ENCODE results near the gene HNRNPA3.

HNRNPA3 gene

DNA sequence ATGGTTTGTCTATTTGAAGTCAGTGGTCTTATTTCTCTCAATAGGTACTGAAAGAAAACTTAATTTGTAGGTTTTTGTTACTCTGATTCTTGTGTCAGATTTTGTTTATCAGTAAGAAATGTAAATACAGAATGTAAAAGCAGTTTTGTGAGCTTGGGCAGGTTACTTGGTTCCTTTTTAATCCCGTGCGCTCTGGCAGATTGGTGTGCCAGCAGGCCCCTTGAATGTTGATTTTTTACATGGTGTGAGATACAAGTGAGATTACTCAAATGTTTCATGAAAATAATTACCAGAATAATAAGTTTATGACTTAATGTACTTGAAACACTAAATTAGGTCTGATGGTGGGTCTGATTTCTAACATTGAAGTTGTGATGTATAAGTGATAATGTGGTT is 13.4 kb downstream of the HNRNPA3 start:
- CTCF ChIA-PET = interaction anchor here (0.7 kb wide), 1 partner anchor 29 kb away, joined by 3 read pairs; no protein-coding TSS in a partner anchor
- TF ChIP-seq BHLHE40 (IDR thresholded peaks at IDR 0.05; ENCODE audit: borderline replicate concordance) (no peak), ZNF384 (IDR thresholded peaks at IDR 0.05) (no peak; the same call in 1 of the 2 replicates), SP1 (IDR thresholded peaks at IDR 0.05) (no peak), FOXK2 (IDR thresholded peaks at IDR 0.05) (no peak), LEF1 (IDR thresholded peaks at IDR 0.05; ENCODE audit: borderline replicate concordance) (no peak), SUZ12 (IDR thresholded peaks at IDR 0.05) (no peak), ARNT (IDR thresholded peaks at IDR 0.05) (no peak), PKNOX1 (IDR thresholded peaks at IDR 0.05) (no peak), L3MBTL2 (conservative IDR thresholded peaks at IDR 0.05) (no peak), FOXM1 (IDR thresholded peaks at IDR 0.05; ENCODE audit: borderline replicate concordance) (no peak), CTBP1 (IDR thresholded peaks at IDR 0.05; ENCODE audit: borderline replicate concordance) (no peak), TARDBP (IDR thresholded peaks at IDR 0.05) (no peak), NFRKB (IDR thresholded peaks at IDR 0.05) (no peak)
- no peak for DNase-seq (ENCODE audit: extremely low spot score)
- POLR2A ChIA-PET = interaction anchor here (1.0 to 1.3 kb wide), 3 partner anchors 14 to 55 kb away, joined by 3 to 4 read pairs (median 4); partner anchors contain the start of genes HNRNPA3 and NFE2L2

DNA sequence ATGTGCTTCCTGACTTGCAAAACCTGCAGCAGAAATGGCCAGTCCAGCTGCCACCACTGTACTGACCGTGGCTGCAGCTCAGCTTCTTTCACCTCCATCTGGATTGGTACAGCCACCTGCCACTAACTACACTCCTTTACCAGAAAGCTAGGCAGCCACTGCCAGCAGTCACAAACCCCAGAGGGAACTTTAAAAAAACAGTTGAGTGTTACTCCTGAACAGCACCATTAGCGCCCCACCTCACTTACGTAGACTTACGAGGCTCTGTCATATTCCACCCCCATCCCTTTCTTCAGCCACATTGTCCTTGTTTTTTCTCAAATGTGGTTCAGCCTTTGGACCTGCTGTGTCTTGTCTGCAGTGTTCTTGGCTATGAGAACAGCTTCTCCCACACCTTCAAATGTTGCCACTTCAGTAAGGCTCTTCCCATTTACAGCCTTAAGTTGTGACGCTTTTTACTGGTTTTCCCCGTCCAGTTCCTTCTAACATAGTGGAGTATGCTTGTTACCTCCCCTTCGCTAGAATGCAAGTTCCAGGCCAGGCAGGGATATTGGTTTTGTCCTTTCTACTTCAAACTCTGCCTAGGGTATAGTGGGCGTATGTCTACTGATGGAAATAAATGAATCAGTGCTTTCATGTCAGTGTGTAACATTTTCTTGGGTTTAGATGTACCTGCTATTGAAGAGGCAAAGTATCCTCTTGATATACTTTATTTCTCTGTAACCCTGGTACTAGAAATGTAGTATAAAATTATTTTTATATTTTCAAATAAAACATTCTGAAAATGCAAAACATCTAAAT is 17.0 kb downstream of the HNRNPA3 start:
- CTCF ChIA-PET = no interaction called here
- POLR2A ChIA-PET = interaction anchor here (1.0 to 1.7 kb wide), 4 partner anchors 10 to 65 kb away, joined by 3 to 6 read pairs (median 6); partner anchors contain the start of genes HNRNPA3 and NFE2L2
- DNase-seq (ENCODE audit: extremely low spot score) = no peak
- TF ChIP-seq SP1 (IDR thresholded peaks at IDR 0.05) = no peak
- TF ChIP-seq FOXK2 (IDR thresholded peaks at IDR 0.05) = no peak
- no peak for TF ChIP-seq FOXM1 (IDR thresholded peaks at IDR 0.05; ENCODE audit: borderline replicate concordance)
- TF ChIP-seq LEF1 (IDR thresholded peaks at IDR 0.05; ENCODE audit: borderline replicate concordance) = no peak
- TF ChIP-seq FOXA1 (IDR thresholded peaks at IDR 0.05) = no peak
- no peak for TF ChIP-seq HDGF (IDR thresholded peaks at IDR 0.05; ENCODE audit: borderline replicate concordance)
- no peak for TF ChIP-seq PKNOX1 (IDR thresholded peaks at IDR 0.05)
- no peak for TF ChIP-seq NFRKB (IDR thresholded peaks at IDR 0.05)
- TF ChIP-seq SUZ12 (IDR thresholded peaks at IDR 0.05) = no peak

DNA sequence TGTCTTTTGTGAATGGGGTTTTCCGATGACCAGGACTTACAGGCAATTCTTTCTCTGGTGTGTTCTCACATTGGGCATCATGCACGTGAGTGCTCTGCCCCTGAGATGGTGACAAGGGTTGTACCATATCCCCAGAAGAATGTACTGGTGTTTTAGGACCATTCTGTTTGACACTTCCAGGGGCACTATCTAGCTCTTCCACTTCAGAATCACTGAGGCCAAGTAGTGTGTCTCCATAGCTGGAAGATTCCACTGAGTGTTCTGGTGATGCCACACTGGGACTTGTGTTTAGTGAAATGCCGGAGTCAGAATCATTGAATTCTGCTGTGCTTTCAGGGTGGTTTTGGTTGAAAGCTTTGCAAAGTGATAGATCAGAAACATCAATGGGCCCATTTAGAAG is 18.7 kb downstream of the HNRNPA3 start:
- DNase-seq (ENCODE audit: extremely low spot score) = no peak
- CTCF ChIA-PET = interaction anchor here (1.3 kb wide), 1 partner anchor 24 kb away, joined by 4 read pairs; no protein-coding TSS in a partner anchor
- TF ChIP-seq PKNOX1 (IDR thresholded peaks at IDR 0.05) (no peak), HDGF (IDR thresholded peaks at IDR 0.05; ENCODE audit: borderline replicate concordance) (no peak), FOXK2 (IDR thresholded peaks at IDR 0.05) (no peak), L3MBTL2 (conservative IDR thresholded peaks at IDR 0.05) (no peak), ZNF384 (IDR thresholded peaks at IDR 0.05) (no peak), FOXM1 (IDR thresholded peaks at IDR 0.05; ENCODE audit: borderline replicate concordance) (no peak), FOXA1 (IDR thresholded peaks at IDR 0.05) (no peak), SUZ12 (IDR thresholded peaks at IDR 0.05) (no peak), NFRKB (IDR thresholded peaks at IDR 0.05) (no peak), TARDBP (IDR thresholded peaks at IDR 0.05) (no peak), CTBP1 (IDR thresholded peaks at IDR 0.05; ENCODE audit: borderline replicate concordance) (no peak), SP1 (IDR thresholded peaks at IDR 0.05) (no peak), ARNT (IDR thresholded peaks at IDR 0.05) (no peak), ELF4 (IDR thresholded peaks at IDR 0.05) (no peak), LEF1 (IDR thresholded peaks at IDR 0.05; ENCODE audit: borderline replicate concordance) (no peak)
- POLR2A ChIA-PET = no interaction called here

GRCh38 chr2:177232098-177232704 is 19.6 kb downstream of the HNRNPA3 start:
- CTCF ChIA-PET = no interaction called here
- no peak for DNase-seq (ENCODE audit: extremely low spot score)
- TF ChIP-seq HDGF (IDR thresholded peaks at IDR 0.05; ENCODE audit: borderline replicate concordance) (no peak), ARNT (IDR thresholded peaks at IDR 0.05) (no peak), NFRKB (IDR thresholded peaks at IDR 0.05) (no peak), BHLHE40 (IDR thresholded peaks at IDR 0.05; ENCODE audit: borderline replicate concordance) (no peak), FOXA1 (IDR thresholded peaks at IDR 0.05) (no peak), LEF1 (IDR thresholded peaks at IDR 0.05; ENCODE audit: borderline replicate concordance) (no peak), ELF4 (IDR thresholded peaks at IDR 0.05) (no peak), L3MBTL2 (conservative IDR thresholded peaks at IDR 0.05) (no peak), ZNF384 (IDR thresholded peaks at IDR 0.05) (no peak), SP1 (IDR thresholded peaks at IDR 0.05) (no peak), SUZ12 (IDR thresholded peaks at IDR 0.05) (no peak), CTBP1 (IDR thresholded peaks at IDR 0.05; ENCODE audit: borderline replicate concordance) (no peak), FOXM1 (IDR thresholded peaks at IDR 0.05; ENCODE audit: borderline replicate concordance) (no peak), FOXK2 (IDR thresholded peaks at IDR 0.05) (no peak), PKNOX1 (IDR thresholded peaks at IDR 0.05) (no peak), TARDBP (IDR thresholded peaks at IDR 0.05) (no peak)
- POLR2A ChIA-PET = interaction anchor here (1.5 kb wide), 1 partner anchor 31 kb away, joined by 4 read pairs; no protein-coding TSS in a partner anchor

- POLR2A ChIA-PET = no interaction called here
- TF ChIP-seq ARNT (IDR thresholded peaks at IDR 0.05) (no peak), ZNF384 (IDR thresholded peaks at IDR 0.05) (no peak), LEF1 (IDR thresholded peaks at IDR 0.05; ENCODE audit: borderline replicate concordance) (no peak), FOXK2 (IDR thresholded peaks at IDR 0.05) (no peak), BHLHE40 (IDR thresholded peaks at IDR 0.05; ENCODE audit: borderline replicate concordance) (no peak), PKNOX1 (IDR thresholded peaks at IDR 0.05) (no peak; the same call in 1 of the 2 replicates), L3MBTL2 (conservative IDR thresholded peaks at IDR 0.05) (no peak), TARDBP (IDR thresholded peaks at IDR 0.05) (no peak)
- DNase-seq (ENCODE audit: extremely low spot score) = no peak
- CTCF ChIA-PET = no interaction called here
Measured at GRCh38 chr2:177234267-177234666, 21.7 kb downstream of the HNRNPA3 start.

All from HEK293T (cell line).